GM18499 (cell line): ENCODE measurements around the gene TTC28.

Source experiments
- ATAC-seq: cut with Tn5 transposase; IDR thresholded peaks from one replicate; pipeline ENCODE4 v1.9.1; 2021; ENCODE audit warnings: moderate number of reproducible peaks; ENCODE audit not compliant: insufficient read depth, unreplicated experiment

TTC28 gene

DNA sequence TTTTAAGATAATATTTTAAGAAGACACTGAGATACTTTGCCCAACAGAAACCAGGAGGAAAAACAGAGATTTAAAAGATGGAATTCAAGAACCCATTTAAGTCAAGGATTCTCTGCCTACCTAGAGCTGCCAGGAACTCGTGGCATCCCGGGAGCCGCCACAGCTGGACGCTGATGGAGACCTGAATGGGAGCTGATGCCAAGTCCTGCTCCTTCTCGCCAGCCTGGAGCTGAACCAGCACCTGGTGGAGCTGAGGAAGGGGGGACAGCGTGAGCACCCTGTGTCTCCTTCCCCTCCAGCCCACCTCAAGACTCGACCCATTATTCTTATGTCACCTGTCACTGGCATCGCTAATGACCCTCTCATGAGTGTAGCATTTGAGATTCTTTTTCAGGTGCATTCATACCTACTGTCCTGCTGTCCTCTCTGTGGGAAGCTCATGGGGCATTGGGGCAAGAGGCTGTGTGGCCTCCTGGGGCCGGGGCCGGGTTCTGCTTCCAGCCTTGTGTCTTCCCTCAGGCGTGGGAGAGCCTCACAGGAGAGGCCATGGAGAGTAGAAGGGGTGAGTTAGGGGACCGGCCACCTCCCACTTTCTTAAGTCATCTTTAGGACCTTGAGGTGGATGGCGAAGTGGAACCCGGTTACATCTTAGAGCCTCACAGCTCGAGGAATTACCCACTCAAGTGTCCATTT, 689.7 kb downstream of the TTC28 start:
- no peak for ATAC-seq

DNA sequence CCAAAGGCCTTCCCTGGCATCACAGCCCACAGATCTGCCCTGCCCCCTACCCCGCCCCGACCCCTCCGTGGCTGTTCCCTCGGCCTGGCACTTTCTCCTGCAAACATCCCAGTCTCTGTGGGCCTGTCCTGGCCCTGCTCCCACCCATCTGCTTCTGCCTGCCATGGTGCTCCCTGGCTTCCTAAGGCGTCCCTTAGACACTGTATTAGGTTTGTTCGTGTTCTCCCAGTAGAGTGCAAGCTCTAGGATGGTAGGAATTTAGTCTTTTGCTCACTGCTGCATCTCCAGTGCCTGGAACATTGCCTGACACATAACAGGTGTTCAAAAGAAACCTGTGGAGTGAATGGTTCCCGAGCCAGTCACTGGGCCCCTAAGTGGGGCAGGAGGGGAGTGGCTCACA, 690.9 kb downstream of the TTC28 start:
- no peak for ATAC-seq

DNA sequence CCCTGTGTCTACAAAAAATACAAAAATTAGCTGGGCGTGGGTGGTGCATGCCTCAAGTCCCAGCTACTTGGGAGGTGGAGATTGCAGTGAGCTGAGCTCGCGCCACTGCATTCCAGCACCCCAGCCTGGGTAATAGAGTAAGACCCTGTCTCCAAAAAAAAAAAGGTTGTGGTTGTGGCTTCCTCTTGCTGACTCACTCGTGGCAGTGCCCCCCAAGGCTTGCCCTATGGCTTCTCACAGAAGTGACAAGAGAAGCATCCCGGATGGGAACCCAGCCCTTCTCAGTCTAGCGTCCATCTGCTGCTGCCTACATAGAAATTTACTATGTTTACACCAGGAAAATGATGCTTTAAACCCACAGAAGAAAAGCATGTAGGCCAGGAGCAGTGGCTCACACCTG, 692.1 kb downstream of the TTC28 start:
- no peak for ATAC-seq

DNA sequence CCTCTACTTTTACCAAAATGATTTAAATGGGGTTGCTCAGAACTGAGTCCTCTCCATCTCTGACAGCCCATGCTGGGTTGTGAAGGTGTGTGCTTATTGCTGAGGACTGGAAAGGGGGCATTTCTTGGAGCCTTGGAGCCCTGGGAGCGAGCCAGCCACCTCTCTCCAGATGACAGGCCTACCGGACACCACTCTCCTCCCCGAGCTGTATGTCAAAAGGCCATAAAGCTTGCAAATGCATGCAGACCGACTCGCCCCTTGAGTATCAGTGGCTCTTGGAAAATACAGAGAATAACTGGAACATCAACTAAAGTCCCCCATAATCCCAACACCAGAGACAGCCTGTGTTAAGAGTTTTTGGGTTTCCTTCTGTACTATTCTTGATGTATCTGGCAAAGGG, 692.7 kb downstream of the TTC28 start:
- ATAC-seq: no peak

DNA sequence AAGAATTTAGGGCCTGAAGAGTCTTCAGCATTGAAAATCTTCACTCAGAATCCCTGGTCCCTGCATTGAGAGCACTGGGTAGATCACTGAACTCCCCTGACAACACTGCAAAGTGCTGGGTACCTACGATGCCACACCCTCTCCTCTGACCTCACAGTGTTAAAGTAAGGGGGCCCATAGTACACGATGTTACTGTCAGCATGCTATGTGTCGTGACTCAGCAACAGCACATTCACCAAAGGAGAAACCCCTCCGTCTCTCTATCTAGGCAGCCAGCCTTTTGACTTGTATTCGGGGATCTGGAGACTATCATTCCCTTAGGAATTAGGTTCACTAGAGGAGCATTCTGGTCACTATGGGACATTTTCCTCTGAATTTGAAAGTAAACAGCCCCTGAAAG, 693.2 kb downstream of the TTC28 start:
- no peak for ATAC-seq

DNA sequence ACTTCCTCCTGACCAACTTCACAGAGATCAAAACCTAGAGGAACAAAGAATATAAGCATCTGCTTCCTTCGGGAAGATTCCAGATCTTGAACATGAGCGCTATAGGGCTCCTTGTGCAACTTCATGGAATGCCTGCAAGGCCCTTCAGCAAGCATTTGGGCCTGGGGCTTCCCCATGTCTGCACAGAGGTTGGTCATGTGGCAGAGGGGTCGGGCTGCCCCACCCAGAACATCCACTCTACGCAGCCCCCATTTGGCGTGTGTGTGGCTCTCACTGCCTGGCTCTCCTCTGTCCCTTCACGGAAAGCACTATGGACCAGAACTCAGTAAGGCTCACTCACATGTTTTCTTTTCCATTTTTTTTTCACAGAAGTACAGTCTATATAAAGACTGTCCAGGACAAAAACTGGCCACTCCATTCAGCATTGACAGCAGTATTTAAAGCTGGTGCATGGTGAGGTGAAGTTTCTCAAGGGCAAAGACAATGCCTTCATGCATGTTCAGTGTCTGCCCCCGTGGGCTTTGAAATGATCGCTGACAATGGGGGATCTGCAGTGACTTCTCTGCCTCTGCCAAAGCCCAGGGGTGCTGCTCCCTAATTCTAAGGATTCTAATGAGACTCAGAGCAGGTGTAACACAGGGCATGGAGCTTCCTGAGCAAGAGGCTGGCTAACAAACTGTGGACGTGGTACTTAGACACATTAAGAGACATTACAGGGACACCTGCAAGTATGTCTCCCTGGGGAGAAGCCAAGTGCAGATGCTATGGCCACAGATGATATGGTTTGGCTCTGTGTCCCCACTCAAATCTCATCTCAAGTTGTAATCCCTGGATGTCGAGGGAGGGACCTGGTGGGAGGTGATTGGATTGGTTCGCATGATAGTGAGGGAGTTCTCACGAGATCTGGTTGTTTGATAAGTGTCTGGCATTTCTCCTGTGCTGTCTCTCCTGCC, 694.0 kb downstream of the TTC28 start:
- ATAC-seq: no peak

DNA sequence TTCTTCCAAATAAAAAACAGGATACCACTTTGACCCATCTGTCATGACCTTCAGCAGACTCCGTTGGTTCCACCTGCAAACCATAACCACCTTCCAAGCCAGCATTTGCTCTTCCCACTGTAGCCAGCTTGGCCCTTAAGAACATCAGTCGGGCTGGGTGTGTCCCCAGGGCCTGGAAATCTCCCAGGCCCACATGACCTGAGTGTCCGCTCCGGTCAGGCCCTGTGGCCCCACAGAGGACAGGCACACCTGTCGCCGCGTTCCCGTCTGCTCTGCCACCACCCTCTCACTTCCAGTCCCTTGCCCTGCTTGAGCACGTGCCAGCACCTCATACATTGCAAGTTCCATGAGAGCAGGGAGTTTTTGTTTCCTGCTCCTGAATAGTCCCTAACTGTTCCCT, 694.9 kb downstream of the TTC28 start:
- ATAC-seq: no peak

DNA sequence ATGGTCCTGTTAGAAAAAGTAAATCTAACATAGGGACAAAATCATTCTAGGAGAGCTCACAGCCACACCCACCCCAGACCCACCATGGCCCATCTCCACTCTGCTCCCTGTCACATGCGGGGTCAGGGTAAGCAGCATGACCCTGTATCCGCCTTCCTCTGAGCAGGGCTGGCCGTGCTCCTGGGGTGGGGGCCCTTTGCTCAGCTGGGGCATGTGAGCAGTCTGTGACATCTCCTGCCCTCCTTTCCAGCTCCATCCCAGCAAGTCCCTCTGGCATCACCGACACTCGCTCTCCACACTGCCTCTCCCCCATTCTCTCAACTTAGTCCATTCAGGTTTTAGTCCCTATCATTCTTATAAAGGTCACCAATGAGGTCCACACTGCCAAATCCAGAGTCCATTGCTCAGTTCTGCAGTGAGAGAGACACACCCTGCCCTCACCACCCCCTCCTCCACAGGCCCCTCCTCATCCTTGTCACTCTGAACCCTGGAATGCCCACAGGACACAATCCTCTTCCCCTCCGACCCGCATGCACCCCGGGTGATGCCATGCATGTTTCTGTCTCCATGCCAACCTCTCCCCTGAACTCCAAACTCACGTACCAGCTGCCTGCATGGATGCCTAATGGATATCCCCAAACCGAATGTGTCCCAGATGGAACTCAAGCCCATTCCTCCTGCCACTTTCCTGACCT, 695.5 kb downstream of the TTC28 start:
- ATAC-seq: no peak

DNA sequence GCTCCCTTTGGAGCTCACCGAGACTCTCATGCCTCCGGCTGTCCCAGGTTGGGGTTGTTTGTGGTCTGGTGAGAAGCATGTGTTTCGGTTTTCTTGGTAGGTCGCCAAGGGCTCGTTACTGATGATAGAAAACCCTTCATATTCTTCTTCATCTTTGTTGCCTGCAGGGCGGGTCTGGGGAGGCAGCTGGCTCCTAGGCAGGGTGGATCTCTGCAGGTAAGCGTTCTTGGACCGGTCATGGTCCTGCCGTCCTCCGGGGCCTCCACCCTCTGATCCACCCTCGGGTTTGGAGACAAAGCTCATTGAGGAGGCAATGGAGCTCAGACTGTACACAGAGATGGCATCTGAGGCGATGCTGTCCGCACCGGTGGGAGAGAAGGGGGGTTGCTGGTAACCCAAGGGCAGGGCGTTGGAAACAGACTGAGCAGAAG, 696.3 kb downstream of the TTC28 start:
- ATAC-seq: no peak

DNA sequence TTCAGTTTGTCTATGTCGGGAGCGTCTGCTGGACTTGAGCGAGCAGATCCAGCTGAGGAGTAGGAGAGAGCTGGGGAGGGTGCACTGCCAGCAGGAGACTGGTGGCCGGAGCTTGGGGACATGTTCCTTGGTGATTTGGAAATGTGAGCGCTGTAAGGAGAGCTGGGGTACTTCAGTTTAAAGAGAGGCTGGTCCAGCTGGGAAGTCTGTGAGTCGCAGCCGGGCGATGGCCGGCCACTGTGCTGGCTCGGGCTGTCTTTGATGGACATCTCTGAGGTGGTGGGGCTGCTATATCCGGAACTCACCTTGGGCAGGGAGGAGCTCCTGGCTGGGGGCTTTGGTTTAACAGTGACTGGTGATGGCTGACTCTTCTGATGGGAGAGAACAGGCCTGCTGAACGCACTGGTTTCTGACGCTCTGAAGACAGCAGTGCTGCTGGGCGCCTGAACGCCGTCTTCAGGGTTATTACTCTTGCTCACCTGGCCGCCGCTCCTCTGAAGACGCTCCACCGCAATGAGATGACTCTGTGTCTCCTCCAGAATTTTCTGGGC, 696.9 kb downstream of the TTC28 start:
- ATAC-seq: no peak

DNA sequence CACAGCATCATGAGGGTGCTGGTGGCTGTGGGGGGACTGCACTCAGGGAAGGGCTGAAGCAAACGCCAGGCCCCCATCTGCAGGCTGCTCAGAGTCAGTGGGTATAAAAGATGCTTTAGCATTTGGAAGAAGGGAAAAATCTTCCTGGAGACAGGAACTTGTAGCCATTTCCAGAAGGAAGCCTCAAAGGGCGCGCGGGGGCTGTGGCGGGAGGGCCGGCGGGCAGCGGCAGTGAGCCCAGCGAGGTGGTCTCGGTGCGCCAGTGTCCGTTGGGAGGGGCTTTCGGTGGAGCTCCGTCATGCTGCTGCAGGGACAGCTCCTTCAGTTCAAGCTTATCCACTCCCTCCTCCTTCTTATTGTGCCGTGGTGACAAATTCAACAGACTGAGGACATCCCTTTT, 697.5 kb downstream of the TTC28 start:
- no peak for ATAC-seq

DNA sequence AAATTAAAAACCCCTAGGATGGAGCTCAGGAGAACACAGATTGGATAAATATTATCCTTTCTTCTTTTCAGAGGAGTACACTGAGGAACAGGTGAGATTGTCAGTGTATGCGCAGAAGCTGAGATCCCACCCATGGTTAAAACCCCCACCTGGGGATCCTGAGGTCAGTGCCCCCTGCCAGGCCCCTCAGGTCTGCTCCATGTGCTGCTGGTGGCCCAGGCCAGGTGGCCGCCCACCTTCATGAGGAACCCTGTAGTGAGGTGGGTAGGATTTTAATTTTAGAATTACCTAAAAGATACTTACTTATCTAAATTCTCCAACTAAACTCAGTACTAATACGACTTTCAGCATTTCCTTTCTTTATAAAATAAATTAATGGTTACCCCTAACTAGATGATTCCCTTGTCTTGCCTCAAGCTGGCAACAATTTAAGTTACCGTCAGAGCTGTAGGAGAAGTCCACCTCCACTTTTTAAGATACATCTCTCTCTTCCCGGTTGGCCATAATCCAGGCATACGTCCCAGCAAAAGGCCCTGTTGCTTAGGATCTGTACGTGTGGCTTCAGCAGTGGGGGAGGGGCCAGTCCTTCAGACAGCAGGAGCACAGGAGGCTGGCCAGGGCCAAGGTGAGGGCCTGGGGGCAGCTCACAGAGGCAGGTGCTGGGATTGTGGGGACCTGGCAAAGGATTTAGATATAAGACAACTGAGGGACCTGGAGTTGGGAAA, 699.1 kb downstream of the TTC28 start:
- ATAC-seq: no peak

DNA sequence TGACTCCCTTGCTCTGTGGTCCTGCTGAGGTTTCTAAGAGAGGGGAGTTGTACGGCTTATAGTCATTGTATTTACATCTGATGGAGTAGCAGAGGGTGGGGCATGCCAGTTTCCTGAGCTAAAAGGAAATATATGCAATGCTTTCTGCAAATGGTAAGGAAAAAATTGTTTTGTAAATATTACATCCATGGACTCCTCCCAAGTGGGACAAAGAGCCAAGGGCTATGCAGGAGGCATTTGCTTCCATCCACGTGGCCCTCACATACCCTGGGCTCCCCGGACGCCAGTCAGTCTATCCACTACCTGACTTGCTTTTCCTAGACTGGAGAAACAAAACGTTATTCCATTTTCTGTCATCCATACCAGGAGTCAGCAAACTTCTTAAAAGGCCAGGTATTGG, 700.8 kb downstream of the TTC28 start:
- ATAC-seq: no peak

DNA sequence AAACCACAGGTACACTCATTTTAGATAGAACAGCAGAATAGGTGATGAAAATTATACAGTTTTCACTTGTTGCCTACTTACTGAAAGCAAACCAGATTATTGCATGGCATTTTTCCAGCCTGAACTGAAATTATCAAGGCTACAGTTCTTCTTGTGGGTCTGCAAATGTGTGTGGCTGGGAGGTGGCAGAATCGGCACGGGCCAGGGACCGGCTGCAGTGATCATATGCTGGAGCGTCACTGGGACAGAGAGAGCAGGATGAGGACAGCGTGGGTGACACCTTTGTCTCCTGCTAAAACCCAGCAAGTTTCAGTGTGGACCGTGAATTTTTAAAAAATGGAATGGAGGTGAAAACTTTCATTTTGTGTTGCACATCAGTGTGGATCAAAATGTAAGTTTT, 701.3 kb downstream of the TTC28 start:
- no peak for ATAC-seq

DNA sequence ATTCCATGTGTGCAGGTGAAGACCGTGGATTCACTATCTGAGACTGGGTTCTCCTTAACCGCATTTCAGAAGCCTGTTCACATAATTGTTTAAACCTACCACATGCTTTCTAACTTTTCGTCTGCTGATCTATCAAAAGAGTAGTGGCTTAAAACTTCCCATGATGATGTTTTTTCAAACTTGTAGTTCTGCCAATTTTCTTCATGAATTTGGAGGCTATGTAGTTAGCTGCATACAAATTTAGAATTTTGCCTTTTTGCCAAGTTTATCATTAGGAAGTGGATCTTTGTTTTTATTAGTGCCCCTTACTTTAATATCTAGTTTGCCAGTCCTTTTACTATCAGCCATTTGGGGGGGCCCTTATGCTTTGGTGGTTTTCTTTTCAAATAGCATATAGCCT, 703.1 kb downstream of the TTC28 start:
- no peak for ATAC-seq

DNA sequence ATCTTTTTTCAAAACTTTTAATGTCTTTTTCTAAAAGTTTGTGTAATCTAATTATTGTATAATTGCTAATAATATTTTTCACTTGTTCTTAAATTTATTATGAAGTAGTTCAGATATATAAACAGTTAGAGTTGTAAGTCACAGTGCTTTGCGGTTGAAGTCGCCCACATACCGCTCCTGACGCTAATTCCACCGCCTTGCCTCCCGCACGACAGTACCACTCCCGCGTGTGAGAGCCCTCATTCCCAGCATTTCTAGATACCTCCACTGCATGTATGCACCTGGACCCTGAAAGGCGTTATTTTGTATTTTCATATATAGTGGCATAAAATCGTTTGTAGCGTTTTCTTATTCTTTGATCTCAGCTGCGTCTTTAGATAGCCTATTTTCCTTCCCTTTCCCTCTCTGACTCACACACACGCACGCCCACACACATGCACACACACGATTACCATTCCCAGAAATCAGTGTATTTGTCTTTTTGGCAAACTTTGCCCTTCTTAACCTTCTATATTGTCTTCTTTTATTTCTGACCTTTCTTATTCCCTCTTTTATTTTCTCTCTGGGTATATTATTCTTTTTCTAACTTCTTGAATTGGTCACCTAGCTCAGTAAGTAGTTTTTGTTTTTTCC, 704.1 kb downstream of the TTC28 start:
- ATAC-seq: no peak

DNA sequence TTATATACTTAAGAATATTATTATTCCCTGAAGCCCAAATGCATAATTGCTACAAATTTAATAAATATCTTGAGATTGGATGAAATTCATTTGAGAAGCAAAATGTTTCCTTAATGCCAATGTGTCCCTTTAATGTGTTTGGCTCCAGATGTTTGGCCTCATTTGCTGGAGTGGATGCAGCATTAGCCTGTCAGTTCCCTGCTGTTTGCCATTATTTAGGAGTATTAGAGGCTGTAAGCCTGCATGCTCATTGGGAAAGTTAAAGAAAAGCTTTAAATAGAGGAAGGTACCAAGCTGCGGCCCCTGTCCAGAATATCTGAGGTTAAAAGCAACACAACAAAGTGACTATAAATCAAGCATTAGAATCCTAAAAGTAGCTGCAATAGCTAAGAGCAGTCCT, 705.8 kb downstream of the TTC28 start:
- ATAC-seq: no peak

DNA sequence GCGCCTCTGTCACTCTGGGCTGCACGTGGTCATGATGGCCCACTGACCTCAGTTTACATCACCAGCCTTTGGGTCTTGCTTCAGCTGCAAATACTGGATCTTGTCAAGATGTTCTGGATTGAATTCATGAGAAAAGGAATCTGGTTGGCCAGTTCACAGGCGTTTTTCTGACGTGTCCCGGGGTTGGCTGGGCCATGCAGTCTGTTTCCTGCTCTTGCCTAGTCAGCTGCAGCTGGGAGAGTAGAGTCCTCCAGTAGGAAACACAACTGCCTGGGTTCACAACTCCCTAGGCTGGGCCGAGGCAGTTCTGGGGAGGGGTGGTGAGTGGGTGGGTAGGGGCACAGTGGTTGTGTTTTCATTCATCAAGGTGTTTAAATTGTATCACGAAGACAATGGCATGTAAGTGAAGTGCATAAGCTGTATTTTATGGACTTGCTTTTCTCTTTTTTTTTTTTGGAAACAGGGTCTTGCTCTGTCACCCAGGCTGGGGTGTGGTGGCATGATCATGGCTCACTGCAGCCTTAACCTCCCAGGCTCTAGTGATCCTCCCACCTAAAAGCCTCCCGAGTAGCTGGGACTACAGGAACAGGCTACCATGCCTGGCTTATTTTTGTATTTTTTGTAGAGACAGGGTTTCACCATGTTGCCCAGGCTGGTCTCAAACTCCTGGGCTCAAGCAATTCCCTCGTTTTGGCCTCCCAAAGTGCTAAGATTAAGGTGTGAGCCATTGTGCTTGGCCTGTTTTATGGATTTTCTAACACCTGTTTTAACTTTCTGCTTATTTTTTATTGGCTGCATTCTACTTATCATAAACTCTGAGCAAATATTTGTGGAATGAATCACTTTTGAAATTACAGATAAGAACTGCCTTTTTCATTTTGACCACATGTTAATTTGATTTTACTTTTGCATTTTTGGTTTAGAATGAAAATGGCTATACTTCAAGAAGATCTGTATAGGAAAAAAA, 706.6 kb downstream of the TTC28 start:
- ATAC-seq: no peak

DNA sequence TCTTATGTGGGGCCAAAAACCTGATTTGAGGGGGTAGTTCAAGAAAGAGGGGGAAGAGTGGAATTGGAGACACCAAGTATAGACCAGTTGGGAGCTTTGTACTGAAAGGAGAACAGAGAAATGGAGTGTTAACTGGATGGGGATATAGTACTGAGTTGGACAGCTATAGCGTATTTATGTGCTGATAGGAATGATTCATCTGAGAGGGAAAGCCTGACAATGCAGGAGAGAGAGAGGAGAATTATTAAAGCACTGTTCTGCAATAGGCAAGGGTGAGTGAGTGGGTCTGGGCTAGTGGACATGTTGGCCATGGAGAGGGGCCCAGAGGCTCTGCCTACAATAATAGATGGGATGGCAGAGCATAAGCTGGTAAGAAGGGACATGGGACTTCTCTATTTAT, 707.7 kb downstream of the TTC28 start:
- ATAC-seq: no peak
